Astrocyte of the spinal cord (primary cell): ENCODE results near the gene OSBPL9.

Experiments used
- DNase-seq: peaks from one replicate; pipeline ENCODE4 v3.0.0; 2011; ENCODE audit warnings: low read depth, low spot score
- H3K4me3 ChIP-seq: 2 replicates; pipeline ENCODE4 v1.5.1; 2011; ENCODE audit warnings: low read depth, mild to moderate bottlenecking, low read length, moderate library complexity
- in situ Hi-C: cut with HindIII; loops from 2 replicates; pipeline ENCODE4 v1.10.0; 2017; ENCODE audit warnings: low sequenced_read_pairs
- TF ChIP-seq, protein P1 (sequence below): IDR thresholded peaks from 2 replicates; pipeline ENCODE4 v1.5.1; 2012; ENCODE audit warnings: low read depth, mild to moderate bottlenecking, low read length, inconsistent platforms

OSBPL9 gene

DNA sequence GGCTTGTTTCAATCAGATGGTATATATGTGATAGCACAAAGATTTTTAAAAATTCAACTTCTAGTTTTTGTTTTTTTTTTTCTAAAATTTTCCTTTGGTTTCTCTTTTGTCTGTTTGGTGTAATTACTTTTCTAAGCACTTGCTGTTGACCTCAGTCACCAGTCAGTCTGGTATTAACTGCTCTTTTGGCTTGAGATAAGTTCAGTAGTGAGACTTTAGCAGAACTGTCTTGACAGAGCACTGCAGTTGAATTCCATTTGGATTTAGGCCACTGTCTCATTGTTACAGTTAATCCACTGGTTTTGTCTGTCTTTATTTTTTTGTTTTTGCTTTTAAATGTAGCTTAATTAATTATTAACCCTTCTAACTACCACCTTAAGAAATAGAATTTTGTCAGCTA lies 36.2 kb downstream of the OSBPL9 start:
- no peak overlapping the region for H3K4me3 ChIP-seq
- TF ChIP-seq, protein P1, sequence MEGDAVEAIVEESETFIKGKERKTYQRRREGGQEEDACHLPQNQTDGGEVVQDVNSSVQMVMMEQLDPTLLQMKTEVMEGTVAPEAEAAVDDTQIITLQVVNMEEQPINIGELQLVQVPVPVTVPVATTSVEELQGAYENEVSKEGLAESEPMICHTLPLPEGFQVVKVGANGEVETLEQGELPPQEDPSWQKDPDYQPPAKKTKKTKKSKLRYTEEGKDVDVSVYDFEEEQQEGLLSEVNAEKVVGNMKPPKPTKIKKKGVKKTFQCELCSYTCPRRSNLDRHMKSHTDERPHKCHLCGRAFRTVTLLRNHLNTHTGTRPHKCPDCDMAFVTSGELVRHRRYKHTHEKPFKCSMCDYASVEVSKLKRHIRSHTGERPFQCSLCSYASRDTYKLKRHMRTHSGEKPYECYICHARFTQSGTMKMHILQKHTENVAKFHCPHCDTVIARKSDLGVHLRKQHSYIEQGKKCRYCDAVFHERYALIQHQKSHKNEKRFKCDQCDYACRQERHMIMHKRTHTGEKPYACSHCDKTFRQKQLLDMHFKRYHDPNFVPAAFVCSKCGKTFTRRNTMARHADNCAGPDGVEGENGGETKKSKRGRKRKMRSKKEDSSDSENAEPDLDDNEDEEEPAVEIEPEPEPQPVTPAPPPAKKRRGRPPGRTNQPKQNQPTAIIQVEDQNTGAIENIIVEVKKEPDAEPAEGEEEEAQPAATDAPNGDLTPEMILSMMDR = no peak
- DNase-seq = no peak
- in situ Hi-C loops = no loop called here

DNA sequence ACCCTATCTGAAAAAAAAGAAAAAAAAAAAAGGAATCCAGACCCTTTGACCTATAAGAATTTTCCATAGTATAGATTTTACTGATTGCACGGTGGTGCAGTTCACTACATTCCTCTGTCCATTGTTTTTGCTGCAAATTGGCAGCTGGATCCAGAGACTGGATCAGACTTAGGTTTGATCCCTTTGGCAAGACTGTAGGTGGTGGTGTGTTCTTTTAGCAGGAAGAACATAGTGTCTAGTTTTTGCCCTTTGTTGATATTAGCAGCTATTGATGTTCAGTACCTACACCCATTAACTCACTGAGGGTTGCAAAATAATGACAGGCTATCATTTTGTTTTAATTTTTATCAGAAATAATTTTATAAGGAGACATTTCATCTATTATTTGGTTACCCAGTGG lies 37.1 kb downstream of the OSBPL9 start:
- in situ Hi-C loops = no loop called here
- TF ChIP-seq, protein P1 = no peak
- no peak overlapping the region for H3K4me3 ChIP-seq
- no peak for DNase-seq

DNA sequence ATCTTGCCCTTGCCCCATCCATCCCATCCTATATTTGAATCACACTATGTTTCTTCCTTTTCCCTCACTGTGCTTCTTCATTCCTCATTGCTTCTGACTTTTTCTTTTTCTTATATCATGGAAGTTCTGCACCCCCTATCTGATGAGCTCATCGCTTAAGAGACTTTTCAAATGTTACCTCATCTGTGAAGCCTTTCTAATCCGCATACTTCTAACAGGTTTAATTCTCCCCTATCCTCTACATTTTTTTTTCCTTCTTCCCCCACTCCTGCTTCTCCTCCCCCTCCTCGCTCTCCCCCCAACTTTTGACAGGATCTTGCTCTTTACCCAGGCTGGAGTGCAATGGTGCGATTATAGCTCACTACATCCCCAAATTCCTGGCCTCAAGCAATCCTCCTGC lies 39.5 kb downstream of the OSBPL9 start:
- no peak overlapping the region for H3K4me3 ChIP-seq
- TF ChIP-seq, protein P1 = no peak
- in situ Hi-C loops = no loop called here
- no peak for DNase-seq

DNA sequence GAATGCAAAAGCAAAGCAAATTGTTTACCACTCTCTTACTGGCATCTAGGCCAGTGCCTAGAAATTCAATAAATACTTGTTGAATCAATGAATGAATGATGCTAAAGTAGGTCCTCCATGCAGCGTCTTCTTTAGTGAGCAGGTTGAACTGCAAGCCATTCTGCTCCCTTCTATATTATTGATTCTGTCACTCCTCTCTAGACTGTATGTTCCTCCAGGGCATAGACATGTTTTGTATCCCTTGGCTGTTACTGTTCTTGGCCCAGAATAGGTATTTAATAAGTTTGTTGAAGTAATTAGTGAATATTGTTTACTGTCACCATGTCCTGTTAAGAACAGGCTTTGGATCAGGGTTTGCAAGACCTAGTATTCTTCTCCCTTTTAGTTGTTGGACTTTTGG lies 43.7 kb downstream of the OSBPL9 start:
- no peak overlapping the region for H3K4me3 ChIP-seq
- in situ Hi-C loops = no loop called here
- peak; percentile 23 for DNase-seq
- TF ChIP-seq, protein P1 = no peak

DNA sequence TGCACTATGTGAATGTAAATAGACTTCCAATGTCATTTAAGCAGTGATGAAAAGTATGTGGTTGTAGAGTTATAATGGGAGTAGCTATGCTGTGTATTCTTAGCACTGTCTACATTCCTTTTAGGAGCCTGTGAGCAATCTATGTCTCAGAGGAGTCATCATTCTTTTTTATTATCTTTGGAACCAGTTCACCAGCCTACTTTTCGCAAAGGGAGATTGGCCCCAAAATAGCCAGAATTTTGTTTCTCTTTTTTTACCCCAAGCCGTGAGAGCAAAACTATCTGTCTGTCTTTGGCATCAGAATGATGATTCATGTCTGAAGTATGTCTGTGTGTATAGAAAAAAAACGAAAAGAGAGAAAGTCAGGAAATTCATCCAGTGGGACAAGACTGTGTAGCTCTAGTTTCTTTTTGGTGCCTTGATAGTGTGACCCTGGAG lies 44.2 kb downstream of the OSBPL9 start:
- in situ Hi-C loops = no loop called here
- H3K4me3 ChIP-seq = no peak overlapping the region
- peak; percentile 97 for DNase-seq
- TF ChIP-seq, protein P1 = no peak

DNA sequence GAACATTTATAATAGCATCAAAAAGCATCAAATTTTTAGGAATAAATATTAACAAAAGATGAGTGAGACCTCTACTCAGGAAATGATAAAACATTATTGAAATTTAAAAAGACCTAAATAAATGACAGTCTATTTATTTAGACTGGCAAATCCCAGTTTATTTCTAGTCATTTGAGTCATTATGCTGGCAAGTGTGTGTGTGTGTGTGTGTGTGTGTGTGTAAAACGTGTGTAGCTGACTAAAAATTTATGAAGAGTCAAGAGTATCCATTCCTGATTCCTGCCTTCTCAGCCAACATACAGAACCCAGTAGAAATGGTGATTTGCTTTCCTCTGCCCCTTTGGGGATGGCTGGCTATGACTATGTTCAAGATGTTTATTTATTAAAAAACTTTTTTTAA lies 46.2 kb downstream of the OSBPL9 start:
- in situ Hi-C loops = no loop called here
- no peak overlapping the region for H3K4me3 ChIP-seq
- DNase-seq = no peak
- TF ChIP-seq, protein P1 = no peak

DNA sequence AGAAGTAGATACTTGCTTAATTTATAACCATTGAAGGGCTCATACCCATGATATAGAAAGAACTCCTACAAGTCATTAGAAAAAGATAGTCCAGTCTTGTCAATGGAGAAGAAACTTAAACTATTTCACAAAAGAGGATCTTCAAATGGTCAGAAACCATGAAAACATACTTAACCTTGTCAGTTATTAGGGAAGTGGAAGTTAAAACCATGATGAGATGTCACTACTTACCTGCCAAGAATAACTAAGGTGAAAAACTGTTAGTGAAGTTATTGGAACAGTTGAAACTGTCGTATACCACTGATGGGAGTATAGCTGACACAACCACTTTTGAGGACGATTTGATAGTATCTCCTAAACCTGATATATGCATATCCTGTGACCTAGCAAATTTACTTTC lies 46.8 kb downstream of the OSBPL9 start:
- in situ Hi-C loops = no loop called here
- no peak for DNase-seq
- TF ChIP-seq, protein P1 = no peak
- H3K4me3 ChIP-seq = no peak overlapping the region
